ENCODE results near the gene ARPC1B.

ARPC1B gene

GRCh38 chr7:99389772-99390171 lies 15.2 kb downstream of the ARPC1B start:
- no peak for DNase-seq (ENCODE audit: low read depth, low spot score)

GRCh38 chr7:99390941-99391602 lies 16.5 kb downstream of the ARPC1B start:
- no peak for DNase-seq (ENCODE audit: low read depth, low spot score)

DNA sequence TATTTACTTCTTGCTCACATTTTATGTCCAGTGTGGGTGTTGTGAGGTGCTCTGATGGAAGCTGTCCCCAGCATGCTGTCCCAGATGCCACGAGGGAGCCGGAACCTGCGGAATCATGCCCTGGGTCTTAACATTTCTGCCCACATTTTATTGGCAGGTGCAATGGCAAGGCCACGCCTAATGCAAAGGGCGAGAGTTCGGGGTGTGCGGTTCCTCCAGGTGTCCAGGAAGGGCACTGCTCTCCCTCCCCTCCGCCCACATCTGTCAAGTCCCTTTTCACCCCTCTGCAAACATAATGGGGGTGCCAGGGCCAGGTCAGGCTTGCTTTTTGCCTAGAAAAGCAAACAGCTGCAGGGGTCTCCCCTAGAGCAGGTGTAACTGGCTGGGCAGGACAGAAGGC lies 17.5 kb downstream of the ARPC1B start:
- DNase-seq (ENCODE audit: low read depth, low spot score) = no peak

DNA sequence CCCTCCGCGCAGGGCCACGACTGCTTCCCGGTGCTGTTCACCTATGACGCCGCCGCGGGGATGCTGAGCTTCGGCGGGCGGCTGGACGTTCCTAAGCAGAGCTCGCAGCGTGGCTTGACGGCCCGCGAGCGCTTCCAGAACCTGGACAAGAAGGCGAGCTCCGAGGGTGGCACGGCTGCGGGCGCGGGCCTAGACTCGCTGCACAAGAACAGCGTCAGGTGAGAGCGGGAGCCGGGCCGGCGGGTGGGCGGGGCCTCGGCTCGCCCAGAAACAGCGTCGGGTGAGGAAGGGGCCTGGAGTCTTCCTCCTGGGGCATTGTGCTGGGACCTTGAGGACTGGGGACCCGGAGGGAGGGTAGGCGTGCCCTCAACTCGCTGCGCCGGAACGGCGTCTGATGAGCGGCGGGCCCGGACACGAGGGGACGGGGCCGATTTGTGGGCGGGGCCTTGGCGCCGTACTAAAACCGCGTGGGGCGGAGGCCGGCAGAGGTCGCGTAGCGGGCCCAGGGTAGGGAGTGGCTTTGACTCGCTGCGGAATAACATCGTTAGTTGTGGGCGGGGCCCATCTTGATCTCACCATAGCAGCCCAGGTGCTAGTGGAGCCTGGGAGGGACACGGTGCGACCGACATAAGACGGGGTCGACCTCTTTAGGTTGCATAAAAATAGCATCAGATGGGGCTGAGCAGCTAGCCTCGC lies 18.3 kb downstream of the ARPC1B start:
- no peak for DNase-seq (ENCODE audit: low read depth, low spot score)

- DNase-seq (ENCODE audit: low read depth, low spot score) = no peak
Observed at GRCh38 chr7:99393355-99394187, 19.0 kb downstream of the ARPC1B start.

- no peak for DNase-seq (ENCODE audit: low read depth, low spot score)
Observed at GRCh38 chr7:99394188-99394502, 19.6 kb downstream of the ARPC1B start.

DNA sequence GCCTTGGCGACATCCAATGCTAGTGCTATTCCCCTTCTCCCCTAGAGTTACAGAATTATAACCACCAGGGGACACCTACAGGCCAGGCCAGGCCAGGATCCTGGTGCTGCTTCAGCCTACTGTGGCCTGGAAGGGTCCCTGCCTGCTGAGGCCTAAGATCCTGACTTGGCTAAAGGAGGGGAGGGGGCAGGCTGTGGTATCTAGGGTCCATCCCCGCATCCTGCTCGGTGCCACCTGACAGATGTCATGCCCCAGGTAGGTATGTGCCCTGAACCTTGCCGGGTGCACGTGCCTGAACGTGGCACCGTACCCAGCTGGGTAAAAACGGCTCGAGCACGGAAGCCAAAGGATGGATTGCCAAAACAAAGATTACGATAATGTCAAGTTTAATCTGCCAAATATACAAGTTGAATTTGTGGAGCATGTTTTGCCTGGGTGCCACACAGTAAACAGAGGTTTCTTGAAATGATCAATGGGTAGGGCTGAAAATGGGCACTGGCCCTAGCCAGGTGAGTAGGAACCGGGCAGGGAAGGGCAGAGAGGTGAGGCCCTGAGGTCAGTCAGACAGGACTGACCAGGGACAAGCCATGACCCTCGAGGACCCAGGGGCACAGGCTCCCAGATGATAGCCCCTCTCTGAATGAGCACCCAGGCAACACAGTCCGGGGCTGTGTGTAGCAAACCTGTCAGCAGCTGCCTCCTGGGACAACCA lies 21.2 kb downstream of the ARPC1B start:
- no peak for DNase-seq (ENCODE audit: low read depth, low spot score)

GRCh38 chr7:99396418-99397296 lies 22.1 kb downstream of the ARPC1B start:
- DNase-seq (ENCODE audit: low read depth, low spot score) = no peak

DNA sequence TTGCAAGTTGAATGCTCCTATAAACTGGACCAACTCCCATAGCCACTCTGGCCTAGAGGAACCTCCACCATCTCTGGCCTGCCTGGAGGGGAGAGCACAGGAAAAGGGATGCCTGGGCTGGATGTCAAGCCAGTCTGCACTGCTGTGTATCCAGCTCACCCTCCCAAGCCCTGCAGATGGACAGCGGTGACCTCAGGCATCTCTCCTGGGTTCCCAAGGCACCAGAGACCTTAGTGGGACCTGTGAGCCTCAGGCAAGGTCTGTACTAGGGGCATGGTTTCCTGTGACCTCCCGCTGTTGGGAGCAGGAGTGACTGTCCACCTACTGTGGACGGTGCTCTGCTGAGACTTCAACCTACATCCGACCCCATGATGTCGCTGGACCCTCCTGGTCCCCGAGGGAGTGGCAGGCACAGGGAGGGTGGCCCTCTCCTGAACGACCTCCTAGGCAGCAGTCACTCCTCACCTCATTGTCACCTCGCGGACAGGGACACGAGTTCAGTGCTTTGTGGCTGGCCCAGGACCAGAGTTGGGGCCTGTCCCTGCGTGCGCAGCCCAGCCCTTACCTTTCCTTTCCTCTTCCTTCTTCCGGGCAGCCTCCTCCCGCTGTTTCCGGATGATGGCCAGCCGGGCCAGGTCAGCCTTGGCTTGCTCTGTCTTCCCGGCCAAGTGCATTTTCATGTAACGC lies 22.9 kb downstream of the ARPC1B start:
- DNase-seq (ENCODE audit: low read depth, low spot score) = no peak

GRCh38 chr7:99398891-99399445 lies 24.4 kb downstream of the ARPC1B start:
- DNase-seq (ENCODE audit: low read depth, low spot score) = no peak

- DNase-seq (ENCODE audit: low read depth, low spot score) = no peak
Observed at GRCh38 chr7:99399597-99399996, 25.1 kb downstream of the ARPC1B start.

DNA sequence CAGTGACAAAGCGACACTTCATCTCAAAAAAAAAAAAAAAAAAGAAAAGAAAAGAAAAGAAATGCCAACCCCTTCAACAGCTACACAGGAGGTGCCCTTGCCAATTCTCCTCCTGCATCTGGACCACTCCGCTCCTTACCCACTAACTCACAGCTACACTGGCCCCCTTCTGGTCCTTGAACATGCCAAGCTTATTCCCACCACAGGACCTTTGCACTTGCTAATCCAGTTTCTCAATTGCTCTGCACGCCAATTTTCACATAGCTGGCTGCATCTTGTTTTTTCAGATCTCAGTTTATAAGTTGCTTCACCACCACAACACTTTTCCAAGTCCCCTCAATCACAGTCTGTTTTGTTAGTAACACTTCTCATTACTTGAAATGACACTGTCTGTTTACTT lies 28.3 kb downstream of the ARPC1B start:
- DNase-seq (ENCODE audit: low read depth, low spot score) = no peak

GRCh38 chr7:99403764-99404163 lies 29.2 kb downstream of the ARPC1B start:
- DNase-seq (ENCODE audit: low read depth, low spot score) = no peak

DNA sequence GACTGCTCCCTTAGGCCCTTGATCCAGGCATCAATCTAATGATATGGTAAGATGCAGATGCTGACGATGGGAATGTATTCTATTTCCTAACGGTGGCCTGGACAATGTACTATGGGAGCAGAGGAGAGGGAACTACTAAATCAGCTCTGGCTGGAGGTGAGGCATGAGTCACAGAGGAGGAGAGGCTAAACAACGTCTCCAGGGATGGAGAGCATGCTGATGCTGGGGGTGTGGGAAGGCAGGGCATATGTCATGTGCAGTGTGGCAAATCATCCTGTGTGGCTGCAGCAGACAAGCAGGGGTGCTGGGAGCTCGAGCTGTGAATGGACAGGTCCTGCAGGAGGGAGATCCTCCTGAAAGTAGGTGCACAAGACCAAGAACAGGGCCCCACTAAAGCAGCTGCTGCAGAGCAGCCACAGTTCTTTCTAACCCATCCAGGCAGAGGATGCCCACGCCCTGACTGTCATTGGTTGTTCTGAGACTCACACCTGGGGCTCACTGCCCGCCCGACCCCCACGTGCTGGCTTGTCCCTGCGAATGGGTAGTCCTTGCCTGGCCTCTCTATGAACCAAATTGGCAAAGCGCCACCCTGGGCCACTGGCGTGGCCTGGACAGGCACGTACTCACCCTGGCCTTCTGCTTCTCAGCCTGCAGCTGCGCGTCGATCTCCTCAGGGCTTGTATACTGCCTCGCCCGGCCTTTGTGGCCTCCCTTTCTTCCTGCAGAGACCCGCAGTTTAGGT lies 29.9 kb downstream of the ARPC1B start:
- no peak for DNase-seq (ENCODE audit: low read depth, low spot score)

DNA sequence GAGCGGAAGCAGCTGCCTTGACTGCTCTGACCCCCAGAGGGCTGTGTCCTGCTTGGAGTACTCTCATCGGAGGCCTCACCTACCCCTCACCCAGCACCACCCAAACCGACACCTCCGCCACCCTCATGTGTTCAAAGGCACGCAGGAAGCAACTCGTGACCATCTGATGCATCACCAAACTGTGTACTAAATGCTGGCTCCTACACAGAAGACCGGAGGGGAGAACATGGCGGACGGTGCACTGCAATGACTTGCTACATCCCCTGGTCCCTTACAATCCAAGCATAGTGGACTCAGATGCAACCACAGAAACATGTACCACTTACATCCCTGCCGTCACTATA lies 30.4 kb downstream of the ARPC1B start:
- no peak for DNase-seq (ENCODE audit: low read depth, low spot score)

DNA sequence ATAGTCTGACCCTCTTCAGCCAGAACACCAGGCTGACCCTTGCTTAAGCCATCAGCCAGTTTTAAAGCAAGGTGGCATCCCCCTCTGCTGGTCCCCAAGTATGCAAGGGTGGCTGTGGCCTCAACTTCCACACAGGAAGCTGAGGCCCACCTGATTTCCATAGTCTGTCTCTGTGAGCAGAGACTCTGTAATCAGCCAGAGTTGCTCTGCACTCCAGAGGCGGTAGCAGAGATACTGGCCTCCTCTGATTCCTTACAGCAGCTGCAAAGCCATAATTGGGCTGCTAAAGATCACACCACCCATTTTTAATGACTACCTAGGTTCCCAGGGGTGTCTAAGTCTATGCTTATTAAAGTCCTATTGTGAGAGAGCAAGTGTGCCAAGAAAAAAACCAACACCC lies 32.0 kb downstream of the ARPC1B start:
- DNase-seq (ENCODE audit: low read depth, low spot score) = no peak

GRCh38 chr7:99407872-99408378 lies 33.4 kb downstream of the ARPC1B start:
- no peak for DNase-seq (ENCODE audit: low read depth, low spot score)

GRCh38 chr7:99408379-99409191 lies 34.1 kb downstream of the ARPC1B start, which contains the start of the genes BUD31 and PDAP1:
BUD31 (plus strand) TSS chr7:99408969; CDS start chr7:99411093, 2,124 bp downstream.
PDAP1 (minus strand) TSS chr7:99408597; CDS start chr7:99408548, 49 bp downstream.
- peak; percentile 84 for DNase-seq (ENCODE audit: low read depth, low spot score)
